Peyer's patch (tissue), 4 donors: Measurements from ENCODE around the gene SLC35D2. TPM values are rescaled to one million over a fixed set of nuclear protein-coding genes. Genes with fewer than 3 reads are reported as not detected.

Source experiments
- DNase-seq, 3 donors: peaks; one replicate each; pipeline ENCODE4 v3.0.0-alpha.2; 2017 to 2019
- H3K27ac ChIP-seq, 4 donors: fragments of 200-600 bp; sonication (generic); one replicate each; pipeline ENCODE4 v1.5.1; 2016 to 2019
- H3K27me3 ChIP-seq, 2 donors: fragments of 200-600 bp; sonication (generic); one replicate each; pipeline ENCODE4 v1.5.1; 2019
- H3K36me3 ChIP-seq, 3 donors: fragments of 200-600 bp; sonication (generic); one replicate each; pipeline ENCODE4 v1.5.1; 2016 to 2019
- H3K4me1 ChIP-seq, 4 donors: fragments of 200-600 bp; sonication (generic); one replicate each; pipeline ENCODE4 v1.5.1; 2016 to 2019
- H3K4me3 ChIP-seq, 4 donors: fragments of 200-600 bp; sonication (generic); 1 replicate in 3 of 4; 2 replicates in 1 of 4; pipeline ENCODE4 v1.5.1; 2016 to 2019; ENCODE audit warnings: mild to moderate bottlenecking in 1 of 4
- H3K9me3 ChIP-seq, 4 donors: fragments of 200-600 bp; sonication (generic); one replicate each; pipeline ENCODE4 v1.5.1; 2016 to 2019; ENCODE audit warnings: mild to moderate bottlenecking in 1 of 4
- CTCF ChIP-seq, 6 experiments: fragments of 450-650 bp in 4 of 6; fragments of 200-600 bp in 2 of 6; sonication (generic) in 1 of 6; IDR thresholded peaks; one replicate each; pipeline ENCODE4 v1.5.1; 2017 to 2019; ENCODE audit warnings: antibody characterized with exemption in 6 of 6, mild to moderate bottlenecking in 3 of 6, moderate library complexity in 1 of 6
- POLR2A ChIP-seq, 2 donors: fragments of 450-650 bp; IDR thresholded peaks; one replicate each; pipeline ENCODE4 v1.5.1; 2017; ENCODE audit warnings: antibody characterized with exemption in 2 of 2, mild to moderate bottlenecking in 2 of 2, moderate library complexity in 2 of 2
- total RNA-seq, 4 donors: library from RNA; depleted of rRNA; stranded (reverse); fragments of >200 nt; gene quantifications; one replicate each; pipeline ENCODE4 v1.1.0, GENCODE V29; 2016

SLC35D2 gene
- total RNA-seq, 4 donors from 2014 or later: 38.8 to 140 (median 84.9) TPM

- H3K4me3 ChIP-seq: no peak overlapping the region
Measured at GRCh38 chr9:96394832-96395496, 11.5 kb upstream of the SLC35D2 start.

GRCh38 chr9:96392263-96392662 is 8.8 kb upstream of the SLC35D2 start:
- H3K36me3 ChIP-seq: no peaks in the 10 kb centered on the region
- H3K4me3 ChIP-seq: no peak overlapping the region
- no peaks in the 10 kb centered on the region for H3K27me3 ChIP-seq
- peak overlapping the region in 3 of 4 donors; percentile 60 to 81 (median 78) for H3K27ac ChIP-seq
- peaks cover 0 to 5% (median 0%) of the 10 kb centered on the region in 4 donors for H3K4me1 ChIP-seq
- no peak for TF ChIP-seq CTCF (IDR thresholded peaks at IDR 0.05)
- no peak for TF ChIP-seq POLR2A (IDR thresholded peaks at IDR 0.05)
- no peak for DNase-seq
- H3K9me3 ChIP-seq: no peaks in the 10 kb centered on the region

More at GRCh38 chr9:96394832-96395496, 11.5 kb upstream of the SLC35D2 start:
- no peaks in the 10 kb centered on the region for H3K27me3 ChIP-seq
- H3K27ac ChIP-seq: no peak overlapping the region
- peaks cover 0 to 5% (median 0%) of the 10 kb centered on the region in 4 donors for H3K4me1 ChIP-seq
- no peak for DNase-seq
- H3K9me3 ChIP-seq: no peaks in the 10 kb centered on the region
- H3K36me3 ChIP-seq: no peaks in the 10 kb centered on the region
- no peak for TF ChIP-seq POLR2A (IDR thresholded peaks at IDR 0.05)
- TF ChIP-seq CTCF (IDR thresholded peaks at IDR 0.05): no peak

- H3K27me3 ChIP-seq: no peaks in the 10 kb centered on the region
- H3K27ac ChIP-seq: peak overlapping the region in 3 of 4 donors; percentile 60 to 81 (median 78)
- H3K9me3 ChIP-seq: no peaks in the 10 kb centered on the region
- H3K4me1 ChIP-seq: peaks cover 0 to 5% (median 0%) of the 10 kb centered on the region in 4 donors
- TF ChIP-seq CTCF (IDR thresholded peaks at IDR 0.05): no peak
- TF ChIP-seq POLR2A (IDR thresholded peaks at IDR 0.05): peak in 1 of 2 donors; percentile 64
- no peaks in the 10 kb centered on the region for H3K36me3 ChIP-seq
- DNase-seq: peak in 2 of 3 donors; percentile 82 to 83
- H3K4me3 ChIP-seq: peak overlapping the region in 2 of 4 donors; percentile 8 to 17
Measured at GRCh38 chr9:96391021-96391765, 7.7 kb upstream of the SLC35D2 start.

- TF ChIP-seq POLR2A (IDR thresholded peaks at IDR 0.05) (no peak), CTCF (IDR thresholded peaks at IDR 0.05) (no peak)
- no peak overlapping the region for H3K4me3 ChIP-seq
- H3K27me3 ChIP-seq: no peaks in the 10 kb centered on the region
- H3K27ac ChIP-seq: no peak overlapping the region
- H3K9me3 ChIP-seq: no peaks in the 10 kb centered on the region
- H3K4me1 ChIP-seq: peaks cover 0 to 14% (median 0%) of the 10 kb centered on the region in 4 donors
- no peak for DNase-seq
- H3K36me3 ChIP-seq: no peaks in the 10 kb centered on the region
Measured at GRCh38 chr9:96388144-96388543, 4.6 kb upstream of the SLC35D2 start.

GRCh38 chr9:96386157-96386556 is 2.6 kb upstream of the SLC35D2 start:
- H3K27me3 ChIP-seq: no peaks in the 10 kb centered on the region
- H3K4me3 ChIP-seq: no peak overlapping the region
- no peaks in the 10 kb centered on the region for H3K9me3 ChIP-seq
- no peaks in the 10 kb centered on the region for H3K36me3 ChIP-seq
- no peak for DNase-seq
- H3K27ac ChIP-seq: no peak overlapping the region
- no peak for TF ChIP-seq CTCF (IDR thresholded peaks at IDR 0.05)
- peaks cover 0 to 20% (median 0%) of the 10 kb centered on the region in 4 donors for H3K4me1 ChIP-seq
